NCI-H345 treated with DMSO at 0.1 percent for 48 hours (cell line): ENCODE data around the gene MAP4K5.

Experiments
- DNase-seq: peaks from one replicate; lab custom pipeline; 2025; ENCODE audit not compliant: unreplicated experiment; lab: John Stamatoyannopoulos, UW

The MAP4K5 gene

DNA sequence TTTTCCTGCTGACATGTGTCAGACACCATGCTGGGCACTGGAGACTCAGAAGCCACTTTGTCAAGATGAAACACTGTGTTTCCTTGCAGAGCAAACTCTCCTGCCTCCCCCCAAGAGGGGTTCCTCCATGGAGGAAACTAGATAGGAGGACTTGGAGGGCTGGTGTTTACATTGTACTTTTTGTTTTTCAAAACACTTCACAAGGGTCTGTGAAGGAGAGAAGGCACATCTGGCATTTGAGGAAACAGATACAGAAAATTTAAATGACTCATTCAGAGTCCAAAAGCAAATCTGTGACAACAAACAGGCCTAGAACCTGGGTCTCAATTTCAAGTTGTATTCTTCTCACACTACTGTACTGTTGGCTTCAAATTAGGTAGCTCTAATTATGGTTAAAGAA lies 128.9 kb downstream of the MAP4K5 start:
- DNase-seq, result peak; percentile 22

DNA sequence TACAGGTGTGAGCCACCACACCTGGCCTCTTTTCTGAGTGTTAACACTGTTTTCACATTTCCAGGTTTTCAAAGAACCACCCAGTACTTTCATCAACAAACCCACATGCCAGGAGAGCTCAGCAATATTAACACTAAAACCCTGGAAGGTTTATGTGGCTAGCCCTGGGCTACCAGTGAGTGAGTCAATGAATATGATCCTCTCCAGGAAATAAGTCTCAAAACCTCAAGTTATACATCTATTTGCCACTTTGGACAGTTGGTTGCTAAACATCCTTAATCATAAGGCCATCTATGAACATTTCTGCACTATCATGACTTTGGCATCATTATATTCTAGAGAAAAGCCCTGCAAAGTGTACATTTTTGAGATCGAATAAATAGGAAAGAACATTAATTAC lies 129.4 kb downstream of the MAP4K5 start:
- DNase-seq, result no peak

DNA sequence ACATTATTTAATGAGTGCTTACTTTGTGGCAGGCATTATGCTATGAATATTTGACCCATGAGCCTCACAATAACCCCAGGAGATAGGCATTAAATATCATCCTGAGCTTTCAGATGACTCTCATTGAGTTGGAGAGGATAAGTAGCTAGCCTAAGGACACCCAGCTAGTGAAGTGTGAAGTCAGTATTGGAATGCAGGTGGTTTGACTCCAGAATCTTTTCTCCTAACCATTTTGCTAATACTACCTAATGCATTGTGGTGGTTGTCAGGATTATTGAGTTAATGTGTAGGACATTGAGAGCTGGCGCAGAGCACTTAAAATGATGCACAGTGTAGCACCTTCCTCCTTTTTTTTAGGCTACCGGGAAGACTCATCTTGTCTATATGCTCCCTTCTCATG lies 131.9 kb downstream of the MAP4K5 start:
- no peak for DNase-seq

DNA sequence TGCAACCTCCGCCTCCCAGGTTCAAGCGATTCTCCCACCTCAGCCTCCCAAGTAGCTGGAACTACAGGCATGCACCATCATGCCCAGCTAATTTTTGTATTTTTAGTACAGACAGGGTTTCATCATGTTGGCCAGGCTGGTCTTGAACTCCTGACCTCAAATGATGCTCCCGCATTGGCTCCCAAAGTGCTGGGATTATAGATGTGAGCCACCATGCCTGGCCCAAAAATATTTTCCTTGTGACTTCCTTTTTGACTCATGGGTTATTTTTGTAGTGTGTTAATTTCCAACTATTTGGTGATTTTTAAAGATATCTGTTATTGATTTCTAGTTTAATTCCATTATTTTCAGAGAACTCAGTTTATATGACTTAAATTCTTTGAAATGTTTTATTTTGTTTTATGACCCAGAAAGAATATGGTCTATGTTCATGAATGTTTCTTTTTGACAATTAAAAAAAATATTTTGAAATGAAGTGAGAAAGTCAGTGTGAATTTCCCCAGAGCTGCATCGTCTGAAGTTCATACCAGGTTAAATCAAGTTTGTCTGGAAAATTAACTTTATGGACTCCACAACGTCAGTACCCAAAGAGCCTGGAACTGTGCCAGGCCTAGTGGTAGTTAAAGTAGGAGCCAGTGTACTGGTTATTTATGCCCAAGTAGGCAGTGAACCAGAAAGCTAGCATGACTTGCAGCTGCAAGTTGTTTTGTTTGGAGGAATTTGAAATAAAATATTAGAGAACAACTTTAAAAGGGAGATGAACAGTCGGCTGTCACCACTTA lies 132.9 kb downstream of the MAP4K5 start:
- peak; percentile 6 for DNase-seq

DNA sequence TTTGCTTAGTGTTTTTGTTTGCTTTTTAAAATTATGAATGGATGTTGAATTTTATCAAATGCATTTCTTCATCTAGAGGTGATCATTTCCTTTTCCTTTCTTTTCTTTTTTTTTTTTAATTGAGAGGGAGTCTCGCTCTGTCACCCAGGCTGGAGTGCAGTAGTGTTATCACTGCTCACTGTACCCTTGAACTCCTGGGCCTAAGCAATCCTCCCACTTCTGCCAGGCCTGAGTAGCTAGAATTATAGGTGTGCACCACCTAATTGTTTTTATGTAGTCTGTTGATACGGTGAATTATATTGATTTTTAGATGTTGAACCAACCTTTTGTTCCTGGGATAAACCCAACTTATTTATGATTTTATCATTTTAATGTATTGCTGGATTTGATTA lies 134.2 kb downstream of the MAP4K5 start:
- no peak for DNase-seq

DNA sequence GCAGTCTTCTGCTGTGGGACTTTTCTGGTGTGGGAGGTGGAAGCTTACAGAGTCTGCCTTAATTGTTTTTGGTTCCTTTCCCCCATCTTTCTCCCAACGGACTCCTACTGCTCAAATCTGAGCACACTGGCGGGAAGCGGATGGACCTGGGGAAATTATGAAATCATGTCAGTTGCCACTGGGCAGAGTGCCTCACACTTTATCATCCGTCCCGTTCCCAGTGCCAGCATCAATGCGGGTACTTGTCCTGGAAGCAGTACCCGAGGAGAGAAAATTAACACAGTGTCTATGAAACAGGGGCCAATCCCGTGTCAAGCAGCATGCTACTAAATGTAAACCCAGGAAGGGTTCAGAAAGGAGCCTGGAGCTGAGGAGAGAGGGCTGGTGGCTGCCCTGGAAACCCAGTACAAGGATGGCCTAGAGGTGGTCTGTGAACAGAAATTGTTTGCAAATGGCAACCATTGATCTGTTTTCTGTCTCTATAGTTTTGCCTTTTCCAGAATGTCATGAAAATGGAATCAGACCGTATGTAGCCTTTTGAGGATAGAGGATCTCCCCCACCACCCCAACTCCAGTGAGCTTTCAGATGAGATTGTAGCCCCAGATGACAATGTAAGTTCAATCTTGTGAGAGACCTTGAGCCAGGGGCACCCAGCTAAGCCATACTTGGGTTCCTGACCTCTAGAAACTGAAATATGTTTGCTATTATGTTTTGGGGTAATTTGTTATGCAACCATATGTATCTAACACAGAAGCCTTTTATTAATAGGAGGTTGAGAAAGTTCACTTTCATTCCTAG lies 134.8 kb downstream of the MAP4K5 start:
- no peak for DNase-seq

DNA sequence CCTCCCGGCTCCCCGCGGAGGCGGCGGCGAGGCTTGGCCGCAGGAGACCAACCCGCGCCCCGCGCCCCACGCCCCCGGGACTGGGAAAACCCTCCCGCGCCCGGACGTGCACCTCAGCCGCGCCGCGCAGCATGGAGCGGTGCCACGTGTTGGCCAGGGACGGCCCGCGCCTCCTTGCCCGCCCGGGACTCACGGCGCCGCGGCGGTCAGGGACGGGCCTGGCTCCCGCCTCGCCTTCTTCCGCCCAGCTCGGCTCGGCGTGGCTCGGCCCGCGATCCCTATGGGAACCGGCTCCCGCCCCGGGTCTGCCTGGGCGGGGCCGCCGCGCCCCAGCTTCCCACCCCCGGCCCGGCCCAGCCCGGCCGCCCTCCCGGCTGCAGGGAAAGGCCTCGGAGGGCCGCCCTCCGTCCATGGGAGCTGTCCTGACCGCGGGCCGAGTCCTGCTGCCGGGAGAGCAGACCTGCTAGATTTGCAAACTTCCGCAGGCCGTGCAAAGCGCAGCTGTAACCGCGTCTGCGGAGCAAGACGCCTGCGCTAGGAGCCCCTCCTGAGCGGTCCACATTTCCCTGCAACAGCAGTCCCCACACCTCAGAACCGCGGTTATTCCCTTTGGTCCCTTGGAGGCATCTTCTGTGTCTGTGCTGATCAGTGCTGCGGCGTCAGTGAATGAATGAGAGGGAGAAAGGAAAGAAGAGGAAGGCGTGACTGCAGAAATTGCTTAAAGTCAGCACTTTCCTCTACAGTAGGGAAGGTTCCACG lies 135.6 kb downstream of the MAP4K5 start, which contains the start of gene CDKL1:
TSS of gene CDKL1 (minus strand) at position 251 of the 759 bp plus-strand sequence. CDS start 1,013 bp downstream, outside the sequence.
- peak; percentile 35 for DNase-seq

DNA sequence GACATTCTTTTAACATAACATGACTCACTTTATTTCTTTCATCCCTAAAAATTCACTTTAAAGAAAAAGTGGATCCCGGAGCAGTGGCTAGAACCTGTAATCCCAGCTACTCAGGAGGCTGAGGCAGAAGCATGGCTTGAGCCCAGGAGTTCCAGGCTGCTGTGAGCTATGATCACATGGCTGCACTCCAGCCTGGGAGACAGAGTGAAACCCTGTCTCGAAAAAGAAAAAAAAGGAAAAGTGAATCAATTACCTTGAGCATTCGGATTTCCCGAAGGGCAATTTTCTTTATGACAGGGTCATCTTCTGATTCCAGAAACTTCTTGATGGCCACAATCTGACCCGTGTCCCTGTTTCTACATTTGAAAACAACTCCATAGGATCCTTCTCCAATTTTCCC lies 136.9 kb downstream of the MAP4K5 start:
- no peak for DNase-seq

DNA sequence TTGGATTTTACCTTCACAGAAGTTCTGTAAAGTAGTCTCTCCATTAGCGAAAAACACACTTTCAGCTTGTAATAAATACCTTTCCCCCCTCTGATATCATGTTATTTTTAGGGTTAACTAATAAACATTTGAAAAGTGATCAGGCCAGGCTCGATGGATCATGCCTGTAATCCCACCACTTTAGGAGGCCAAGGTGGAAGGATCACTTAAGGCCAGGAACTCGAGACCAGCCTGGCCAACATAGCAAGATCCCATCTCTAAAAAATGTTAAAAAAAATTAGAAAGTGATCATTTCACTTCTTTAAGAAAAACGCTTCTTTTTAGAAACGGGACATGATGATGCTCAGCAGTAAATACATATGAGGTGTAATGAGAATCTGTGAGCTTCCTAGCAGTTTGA lies 137.7 kb downstream of the MAP4K5 start:
- DNase-seq, result no peak

DNA sequence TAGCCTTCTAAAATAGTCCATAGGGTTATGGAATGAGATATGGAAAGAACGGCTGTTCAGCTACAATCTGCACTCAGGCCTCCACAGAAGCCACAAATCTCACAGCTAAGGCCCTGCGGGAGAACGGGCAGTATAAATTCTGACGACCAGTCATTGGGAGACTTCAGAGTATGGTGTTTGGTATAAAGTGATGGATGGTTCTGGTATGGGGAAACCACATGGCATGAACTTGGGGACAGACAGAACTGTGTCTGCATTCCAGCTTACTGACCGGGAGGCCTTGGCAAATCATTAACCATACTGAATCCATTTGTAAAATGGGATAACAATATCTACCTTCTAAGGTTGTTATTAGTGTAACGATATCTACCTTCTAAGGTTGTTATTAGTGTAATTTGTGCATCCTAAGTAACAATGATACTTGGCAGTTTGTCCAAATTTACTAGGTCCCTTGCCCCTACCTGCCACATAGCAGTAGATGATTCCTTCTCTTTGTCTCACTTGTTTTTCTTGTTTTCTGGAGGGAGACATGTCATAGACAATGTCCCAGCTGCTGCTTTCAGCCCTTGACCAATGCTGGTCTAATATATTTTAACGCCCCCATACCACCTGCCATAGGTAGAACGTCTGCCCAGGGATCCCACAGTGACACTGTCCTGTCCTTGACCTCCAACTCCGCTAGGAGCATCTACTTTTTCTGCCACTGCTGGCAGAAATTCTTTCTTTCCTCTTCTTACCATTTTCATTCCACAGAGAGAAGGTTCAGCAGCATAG lies 142.5 kb downstream of the MAP4K5 start:
- DNase-seq, result no peak

DNA sequence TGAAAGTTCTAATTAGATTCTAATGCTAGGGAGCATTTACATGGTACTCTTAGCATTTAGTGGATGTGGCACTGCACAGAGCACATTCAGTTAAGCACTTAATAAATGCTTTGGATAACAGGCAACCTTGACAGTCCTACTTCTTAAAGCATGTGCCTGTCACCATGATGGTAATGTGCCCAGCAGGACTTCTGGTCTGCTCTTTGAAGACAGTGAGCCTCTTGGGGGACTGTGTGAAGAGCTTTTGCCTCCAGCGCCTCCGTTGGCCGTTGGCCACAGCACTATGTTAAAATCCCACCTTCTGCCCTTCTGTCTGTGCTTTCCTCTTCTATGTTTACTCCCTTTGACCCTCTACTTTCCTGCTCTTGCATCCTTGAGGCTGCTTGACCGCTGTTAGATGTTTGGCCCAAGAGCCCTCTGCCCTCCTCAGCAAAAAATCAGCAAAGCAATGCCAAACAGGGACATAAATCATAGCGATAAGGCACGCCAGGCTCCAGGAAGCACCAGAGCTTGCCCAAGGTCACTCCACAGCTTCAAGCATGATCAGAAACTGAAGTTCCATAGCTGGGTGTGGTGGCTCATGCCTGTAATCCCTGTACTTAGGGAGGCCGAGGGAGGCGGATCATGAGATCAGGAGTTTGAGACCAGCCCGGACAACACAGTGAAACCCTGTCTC lies 144.0 kb downstream of the MAP4K5 start:
- no peak for DNase-seq

DNA sequence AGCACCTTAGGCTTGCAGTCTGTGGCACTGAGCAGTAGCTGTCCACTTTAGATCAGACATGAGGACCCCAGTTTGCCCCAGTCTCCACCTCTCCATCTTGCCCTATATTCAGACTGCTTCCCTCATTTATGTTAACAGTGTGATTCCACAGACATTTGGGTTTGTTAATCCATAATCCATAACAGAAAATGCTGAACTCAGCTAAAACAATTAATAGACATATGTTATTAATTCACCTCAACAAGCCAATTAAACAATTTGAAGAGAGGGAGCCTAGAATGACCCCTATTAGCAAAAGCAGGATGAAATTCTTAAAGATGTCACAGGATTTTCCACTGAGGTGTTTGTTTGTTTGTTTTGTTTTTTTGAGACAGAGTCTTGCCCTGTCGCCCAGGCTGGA lies 144.8 kb downstream of the MAP4K5 start:
- DNase-seq, result no peak

DNA sequence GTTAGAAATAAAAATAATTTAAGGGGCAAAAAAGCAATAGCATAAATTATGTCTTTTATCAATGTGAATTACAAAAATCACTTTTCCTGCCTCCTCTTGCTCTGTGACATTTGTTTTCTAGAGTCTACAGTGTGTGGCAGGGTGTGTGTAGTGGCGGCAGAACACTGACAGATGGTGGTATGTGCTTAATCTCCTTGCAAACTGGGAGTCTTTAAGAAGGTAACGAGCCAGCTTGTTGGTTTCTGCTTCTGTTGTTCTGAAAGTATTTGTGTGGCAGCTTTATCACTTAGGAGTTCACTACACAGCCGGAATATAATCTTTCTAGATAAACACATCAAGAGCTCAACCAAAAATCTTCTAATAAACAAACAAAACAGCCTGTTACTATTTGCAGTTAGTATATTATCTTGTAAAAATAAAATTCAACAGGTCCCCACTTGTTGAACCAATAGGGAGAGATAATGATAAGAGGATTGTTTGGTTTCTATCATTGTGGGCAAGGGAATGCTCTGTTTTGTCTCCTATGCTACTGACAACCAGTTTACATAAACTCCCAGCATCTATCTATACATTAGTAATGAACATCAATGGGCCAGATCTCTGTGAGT lies 148.6 kb downstream of the MAP4K5 start:
- DNase-seq, result no peak

DNA sequence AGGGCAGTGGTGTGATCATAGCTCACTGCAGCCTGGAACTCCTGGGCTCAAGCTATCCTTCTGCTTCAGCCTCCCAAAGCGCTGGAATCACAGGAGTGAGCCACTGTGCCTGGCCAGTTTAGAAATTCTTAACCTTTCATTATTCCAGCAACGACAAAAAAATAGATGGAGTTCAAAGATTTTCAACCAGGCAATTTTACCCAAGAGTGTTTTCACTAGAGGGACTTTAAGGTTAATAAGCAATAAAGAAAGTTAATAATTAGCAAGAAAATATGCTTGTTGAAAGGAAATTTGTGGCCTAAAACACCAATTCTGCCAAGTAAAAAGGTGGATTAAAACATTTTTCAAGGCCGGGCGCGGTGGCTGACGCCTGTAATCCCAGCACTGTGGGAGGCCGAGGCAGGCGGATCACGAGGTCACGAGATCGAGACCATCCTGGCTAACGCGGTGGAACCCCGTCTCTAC lies 150.5 kb downstream of the MAP4K5 start:
- no peak for DNase-seq

DNA sequence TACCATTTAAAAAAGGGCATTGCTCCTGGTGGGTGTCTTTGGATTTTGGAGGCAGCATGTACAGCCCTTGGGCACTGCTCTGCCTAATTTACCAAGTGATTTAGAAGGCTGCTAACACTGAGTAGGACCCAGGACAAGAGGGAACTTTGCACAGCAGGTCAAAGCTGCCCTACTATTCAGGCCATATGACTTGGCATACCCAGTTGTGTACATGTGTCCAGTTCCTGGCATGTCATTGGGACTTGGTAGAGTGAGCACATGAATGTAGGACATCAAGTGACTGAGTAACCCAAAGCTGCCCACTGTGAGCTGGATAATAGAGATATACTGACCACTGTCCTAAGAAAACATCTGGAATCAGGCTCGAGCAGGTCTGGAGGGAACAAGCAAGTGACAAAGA lies 151.4 kb downstream of the MAP4K5 start:
- DNase-seq, result no peak

DNA sequence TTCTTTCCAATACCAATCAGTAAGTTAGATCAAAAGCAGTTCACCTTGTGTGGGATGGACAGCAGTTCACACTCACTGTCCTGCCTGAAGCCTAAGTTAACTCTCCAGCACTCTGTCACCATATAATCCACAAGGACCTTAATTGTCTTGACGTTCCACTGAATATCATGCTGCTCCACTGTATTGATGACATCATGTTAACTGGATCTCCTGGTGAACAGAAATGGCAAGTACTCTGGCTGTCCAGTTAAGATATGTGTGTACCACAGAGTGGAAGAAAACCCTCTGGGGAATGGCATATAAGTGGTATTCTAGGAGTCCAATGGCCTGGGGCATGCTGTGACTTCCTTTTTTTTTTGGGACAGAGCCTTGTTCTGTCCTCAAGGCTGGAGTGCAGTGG lies 151.9 kb downstream of the MAP4K5 start:
- no peak for DNase-seq

DNA sequence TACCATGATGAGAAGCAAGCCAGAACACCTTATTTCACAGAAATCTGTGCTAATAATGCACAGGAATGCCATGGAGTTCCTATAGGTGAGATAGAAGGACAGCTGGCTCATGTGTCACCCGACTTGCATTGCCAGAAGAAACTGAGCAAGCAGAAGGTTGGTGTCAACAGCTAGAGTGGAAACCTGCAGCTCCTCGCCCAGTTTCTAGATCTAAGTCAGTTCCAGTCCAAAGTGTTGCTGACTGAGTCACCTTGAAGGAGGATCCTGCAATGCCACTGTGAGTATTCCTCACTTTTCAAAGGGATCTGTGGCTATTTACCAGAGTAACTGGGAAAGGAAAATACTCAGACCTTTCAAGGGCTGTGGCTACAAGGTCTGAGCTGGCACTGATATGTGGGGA lies 152.8 kb downstream of the MAP4K5 start:
- DNase-seq, result no peak

DNA sequence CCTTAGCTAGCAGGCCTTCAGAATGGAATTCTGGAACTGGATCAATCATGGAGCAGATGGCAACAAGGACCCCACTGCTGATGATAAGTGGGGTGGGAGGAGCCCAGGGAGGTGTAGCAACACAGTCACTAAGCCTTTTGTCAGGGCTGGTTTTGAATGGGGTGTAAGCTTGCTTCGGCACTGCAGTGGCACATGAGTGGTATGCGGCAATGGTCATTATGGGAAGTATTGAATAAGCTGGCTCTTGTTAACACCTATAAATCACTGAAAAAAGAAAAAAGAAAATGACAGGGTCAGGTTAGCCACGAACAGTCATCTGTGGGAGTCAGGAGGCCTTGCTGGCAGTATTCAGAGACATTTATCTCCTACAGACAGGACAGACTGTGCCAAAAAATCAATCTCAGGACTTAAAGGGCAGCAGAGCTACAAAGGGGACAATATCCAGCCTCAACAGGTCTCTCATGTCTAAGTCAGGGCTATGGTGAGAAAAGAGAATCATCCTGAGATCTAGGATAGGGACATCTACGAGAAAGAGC lies 154.8 kb downstream of the MAP4K5 start:
- no peak for DNase-seq

DNA sequence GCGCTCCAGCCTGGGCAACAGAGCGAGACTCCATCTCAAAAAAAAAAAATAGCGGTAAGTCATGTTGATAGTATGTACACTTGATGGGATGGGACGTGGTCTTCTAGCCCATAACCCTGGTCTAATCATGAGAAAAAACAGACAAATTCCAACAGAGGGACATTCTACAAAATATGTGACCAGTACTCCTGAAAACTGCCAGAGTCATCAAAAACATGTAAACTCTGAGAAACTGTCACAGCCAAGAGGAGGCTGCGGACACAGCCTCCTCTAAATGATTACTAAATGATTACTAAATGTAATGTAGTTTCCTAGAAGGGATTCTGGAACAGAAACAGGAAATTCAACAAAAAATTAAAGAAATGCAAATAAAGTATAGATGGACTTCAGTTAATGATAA lies 156.6 kb downstream of the MAP4K5 start:
- no peak for DNase-seq

DNA sequence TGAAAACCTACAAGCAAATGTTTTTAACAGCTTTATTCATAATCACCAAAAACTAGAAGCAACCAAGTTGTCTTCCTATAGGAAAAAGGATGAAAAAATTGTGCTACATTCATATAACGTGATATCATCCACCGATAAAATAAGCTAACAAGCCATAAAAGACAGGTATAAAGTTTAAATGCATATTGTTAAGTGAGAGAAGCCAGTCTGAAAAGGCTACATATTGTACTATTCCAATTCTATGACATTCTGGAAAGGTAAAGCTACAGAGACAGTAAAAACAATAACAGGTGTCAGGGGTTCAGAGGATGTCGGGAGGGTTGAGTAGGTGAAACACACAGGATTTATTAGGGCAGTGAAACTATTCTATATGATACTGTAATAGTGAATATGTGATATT lies 158.4 kb downstream of the MAP4K5 start:
- no peak for DNase-seq
